T follicular helper cell (primary cell): ENCODE measurements around the gene EEF1AKMT1.
"Not testable (repeated sequence)": the region's sequence is repeated elsewhere in the genome, so short reads cannot be mapped to it uniquely, and the experiment has no call there.

Experiments
- DNase-seq: peaks from one replicate; pipeline ENCODE4 v3.0.0-alpha.2; 2020; ENCODE audit warnings: low read depth

The EEF1AKMT1 gene

DNA sequence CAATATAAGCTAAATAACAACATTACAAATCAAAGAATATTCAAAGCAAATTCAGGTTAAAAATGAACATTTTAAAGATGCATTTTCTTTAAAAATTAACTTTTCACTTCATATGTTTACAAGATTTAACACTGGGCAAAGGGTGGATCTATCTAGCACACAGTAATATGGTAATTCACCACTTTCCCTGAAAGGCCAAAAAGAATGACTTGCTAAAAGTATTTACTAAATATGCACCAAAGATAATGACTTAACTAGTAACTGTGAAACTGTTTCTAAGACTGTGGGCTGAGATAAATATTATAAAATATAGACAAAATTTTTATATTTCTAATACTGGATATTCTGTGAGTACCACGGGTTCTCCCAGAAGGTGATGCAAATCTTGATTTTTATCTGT, 4.5 kb upstream of the EEF1AKMT1 start:
- no peak for DNase-seq

DNA sequence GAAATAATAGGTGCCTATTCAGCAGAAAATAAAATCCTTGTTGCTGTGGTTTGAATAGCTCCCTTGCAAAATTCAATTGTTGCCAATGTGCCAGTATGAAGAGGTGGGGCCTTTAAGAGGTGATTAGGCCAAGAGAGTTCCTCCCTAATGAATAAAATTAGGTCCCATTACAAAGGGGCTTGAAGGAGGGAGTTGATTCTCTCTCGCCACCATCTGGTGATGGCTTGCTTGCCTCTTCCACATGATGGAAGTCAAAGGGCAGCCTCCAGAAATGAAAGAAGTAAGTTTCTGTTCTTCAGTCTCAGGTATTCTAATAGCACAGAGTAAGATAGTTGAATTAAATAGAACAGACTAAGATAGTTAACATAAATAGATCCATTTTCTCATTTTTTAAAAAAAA, 3.0 kb upstream of the EEF1AKMT1 start:
- no peak for DNase-seq

DNA sequence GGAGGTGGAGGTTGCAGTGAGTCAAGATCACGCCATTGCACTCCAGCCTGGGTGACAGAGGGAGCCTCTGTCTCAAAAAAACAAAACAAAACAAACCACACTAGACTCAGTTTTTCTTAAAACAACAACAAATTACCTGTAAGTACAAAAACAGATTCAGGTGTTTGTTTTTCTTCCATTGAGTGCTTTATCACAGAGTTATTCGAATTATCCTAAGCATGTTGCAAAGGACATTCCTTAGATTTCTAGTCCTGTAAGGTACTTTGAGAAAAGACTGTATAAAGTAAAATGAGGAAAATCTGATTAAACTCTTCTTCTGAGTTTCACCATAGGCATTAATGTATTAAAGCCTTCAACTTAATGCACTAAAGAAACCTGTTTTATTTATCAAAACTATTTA, 2.2 kb upstream of the EEF1AKMT1 start:
- no peak for DNase-seq

DNA sequence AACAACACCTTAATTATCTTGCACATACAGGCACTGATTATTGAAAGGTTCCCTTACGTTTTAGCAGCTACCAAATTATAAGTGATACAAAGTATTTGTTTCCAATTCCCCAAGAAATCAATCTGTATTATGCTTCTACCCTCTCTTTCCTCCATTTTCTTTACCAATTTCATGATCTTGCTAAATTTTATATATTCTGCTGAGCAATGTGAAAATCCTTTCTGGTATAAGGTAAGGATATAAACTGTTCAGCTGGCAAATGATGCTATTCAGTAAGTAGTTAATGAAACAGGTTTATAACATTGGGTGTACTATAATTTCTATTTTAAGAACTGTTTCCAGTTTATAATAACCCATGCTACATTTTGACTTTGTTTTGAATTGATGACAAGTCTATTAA, 985 bp upstream of the EEF1AKMT1 start:
- DNase-seq = no peak

DNA sequence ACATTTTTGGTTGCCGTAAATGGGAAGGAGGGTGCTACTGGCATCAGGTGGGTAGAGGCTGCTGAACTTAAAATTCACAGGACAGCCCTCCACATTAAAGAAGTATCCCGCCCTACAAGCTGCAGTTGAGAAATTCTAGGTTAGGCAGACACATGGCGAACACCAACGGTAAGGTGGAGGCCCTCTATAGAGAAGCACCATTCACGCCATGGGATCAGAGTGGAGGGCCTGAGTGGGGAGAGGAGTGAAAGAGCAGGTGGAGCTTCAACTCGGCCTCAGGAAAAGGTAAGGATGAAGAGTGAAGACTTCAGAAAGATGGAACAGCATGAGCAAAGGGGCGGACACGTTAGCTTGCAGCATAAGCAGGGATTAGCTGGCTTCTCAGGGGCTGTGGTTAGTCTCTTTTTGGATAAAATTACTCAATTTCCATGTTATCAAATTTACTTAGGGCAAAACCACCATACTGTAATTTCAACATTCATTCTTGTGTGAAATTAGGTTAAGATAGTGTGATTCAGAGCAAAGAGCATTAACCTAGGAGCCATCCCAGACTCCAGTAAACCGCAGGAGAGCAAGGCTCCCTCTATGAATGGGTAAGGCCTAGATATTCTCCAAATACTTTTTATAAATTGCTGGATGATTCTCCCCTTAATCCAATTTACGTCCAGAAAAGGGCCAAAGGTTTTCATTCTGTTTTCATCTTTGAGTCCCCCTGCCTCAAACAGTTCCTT, 1.2 kb downstream of the EEF1AKMT1 start:
- no peak for DNase-seq

DNA sequence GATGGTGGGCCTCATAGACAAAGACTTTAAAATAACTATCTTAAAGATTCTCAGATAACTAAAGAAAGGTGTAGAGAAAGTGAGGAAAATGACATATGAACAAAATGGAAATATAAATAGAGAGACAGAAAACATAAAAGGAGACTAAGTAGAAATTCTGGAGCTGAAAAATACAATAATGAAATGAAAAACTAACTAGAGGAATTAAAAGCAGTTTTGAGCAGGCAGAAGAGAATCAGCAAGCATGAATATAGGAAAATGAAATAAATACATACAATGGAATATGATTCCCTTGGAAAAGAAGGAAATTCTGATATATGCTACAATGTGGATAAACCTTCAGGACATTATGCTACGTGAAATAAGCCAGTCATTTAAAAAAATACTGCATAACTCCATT, 3.9 kb downstream of the EEF1AKMT1 start:
- no peak for DNase-seq

DNA sequence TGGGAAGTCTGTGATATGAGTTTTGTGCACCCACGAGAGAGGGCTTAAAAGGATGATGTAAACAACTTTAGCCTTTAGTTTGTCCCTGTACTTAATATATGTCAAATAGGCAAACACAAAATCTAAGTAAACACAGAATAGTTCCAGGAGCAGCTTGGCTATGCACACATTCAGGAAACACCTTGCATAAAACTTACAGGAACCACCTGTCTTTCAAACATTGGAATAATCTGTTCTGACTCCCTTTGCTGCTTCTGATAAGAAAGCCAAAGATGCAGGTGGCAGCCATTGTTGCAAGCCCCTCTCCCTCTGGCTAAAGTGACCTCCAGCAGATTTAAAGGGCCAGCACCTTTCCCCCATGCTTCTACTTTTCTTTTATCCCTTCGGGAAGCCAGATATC, 4.7 kb downstream of the EEF1AKMT1 start:
- no peak for DNase-seq

DNA sequence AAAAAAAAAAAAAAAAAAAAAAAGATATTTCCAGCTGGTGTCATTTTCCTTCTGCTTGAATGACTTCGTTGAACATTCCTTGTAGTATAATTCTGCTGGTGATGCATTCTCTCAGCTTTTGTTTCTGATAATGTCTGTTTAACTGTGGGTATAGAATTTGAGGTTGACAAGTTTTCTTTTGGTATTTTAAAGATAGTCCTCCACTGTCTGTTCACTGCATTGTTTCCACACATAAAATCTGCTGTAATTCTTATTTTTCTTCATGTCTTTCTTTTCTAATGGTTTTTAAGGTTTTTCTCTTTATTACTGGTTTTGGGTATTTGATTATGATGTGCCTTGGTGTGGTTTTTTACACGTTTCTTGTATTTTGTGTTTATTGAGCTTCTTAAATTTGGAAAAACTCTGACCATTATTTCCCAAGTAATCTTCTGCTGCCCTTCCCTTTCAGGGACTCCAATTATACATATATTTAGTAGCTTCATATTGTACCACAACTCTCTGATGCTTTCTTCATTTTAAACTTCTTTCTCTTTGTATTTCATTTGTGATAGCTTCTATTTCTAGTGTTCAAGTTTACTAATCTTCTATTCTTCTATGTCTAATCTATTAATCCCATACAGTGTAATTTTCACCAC, 6.3 kb downstream of the EEF1AKMT1 start:
- DNase-seq = no peak

DNA sequence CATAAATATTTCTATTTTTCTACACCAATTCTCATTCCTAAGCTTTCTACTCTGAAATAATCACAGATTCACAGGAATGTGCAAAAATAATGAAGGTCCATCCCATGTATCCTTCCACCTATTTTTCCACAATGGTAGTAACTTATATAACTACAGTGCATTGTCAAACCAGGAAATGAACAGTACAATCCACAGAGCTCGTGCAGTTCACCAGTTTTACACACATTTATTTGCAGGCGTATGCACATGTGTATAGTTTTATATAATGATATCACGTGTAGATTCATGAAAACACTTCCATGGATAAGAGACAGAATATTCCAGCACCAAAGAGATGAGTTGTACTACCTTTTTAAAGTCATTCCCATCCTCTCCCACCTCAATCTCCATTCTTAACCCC, 12.9 kb downstream of the EEF1AKMT1 start:
- DNase-seq = no peak

DNA sequence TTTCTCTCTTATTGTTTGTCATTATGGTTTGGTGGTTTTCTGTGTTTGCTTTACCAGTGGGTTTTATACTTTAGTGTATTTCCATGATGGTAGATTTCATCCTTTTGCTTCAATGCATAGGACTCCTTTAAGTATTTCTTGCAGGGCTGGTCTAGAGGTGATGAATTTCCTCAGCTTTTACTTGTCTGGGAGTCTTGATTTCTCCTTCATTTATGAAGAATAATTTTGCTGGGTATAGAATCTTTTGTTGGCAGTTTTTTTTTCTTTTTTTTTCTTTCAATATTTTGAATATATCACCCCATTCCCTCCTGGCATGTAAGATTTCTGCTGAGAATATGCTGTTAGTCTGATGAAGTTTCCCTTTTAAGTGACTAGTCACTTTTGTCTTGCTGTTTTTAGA, 19.8 kb downstream of the EEF1AKMT1 start:
- DNase-seq = no peak

DNA sequence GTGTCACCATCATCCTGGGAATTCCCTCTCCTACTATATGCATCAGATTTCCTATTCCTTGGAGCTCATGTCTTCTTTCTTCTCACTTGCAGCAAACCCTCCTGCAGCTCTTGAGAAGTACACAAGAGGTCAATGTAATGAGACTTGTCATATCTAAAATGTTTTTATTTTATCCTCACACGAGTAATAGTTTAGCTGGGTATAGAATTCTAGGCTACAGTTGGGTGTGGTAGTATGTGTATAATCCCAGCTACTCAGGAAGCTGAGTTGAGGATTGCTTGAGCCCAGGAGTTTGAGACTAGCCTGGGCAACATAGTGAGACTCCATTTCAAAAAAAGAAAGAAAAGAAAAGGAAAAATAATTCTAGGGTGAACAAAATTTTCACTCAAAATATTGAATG, 24.4 kb downstream of the EEF1AKMT1 start:
- DNase-seq = no peak

DNA sequence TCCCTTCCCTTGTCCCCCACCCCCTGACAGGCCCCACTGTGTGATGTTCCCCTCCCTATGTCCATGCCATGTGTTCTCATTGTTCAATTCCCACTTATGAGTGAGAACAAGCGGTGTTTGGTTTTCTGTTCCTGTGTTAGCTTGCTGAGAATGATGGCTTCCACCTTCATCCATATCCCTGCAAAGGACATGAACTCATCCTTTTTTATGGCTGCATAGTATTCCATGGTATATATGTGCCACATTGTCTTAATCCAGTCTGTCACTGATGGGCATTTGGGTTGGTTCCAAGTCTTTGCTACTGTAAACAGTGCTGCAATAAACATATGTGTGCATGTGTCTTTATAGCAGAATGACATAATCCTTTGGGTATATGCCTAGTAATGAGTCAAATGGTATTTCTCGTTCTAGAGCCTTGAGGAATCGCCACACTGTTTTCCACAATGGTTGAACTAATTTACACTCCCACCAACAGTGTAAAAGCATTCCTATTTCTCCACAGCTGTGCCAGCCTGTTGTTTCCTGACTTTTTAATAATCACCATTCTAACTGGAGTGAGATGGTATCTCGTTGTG, 29.8 kb downstream of the EEF1AKMT1 start:
- DNase-seq = not testable (repeated sequence)

DNA sequence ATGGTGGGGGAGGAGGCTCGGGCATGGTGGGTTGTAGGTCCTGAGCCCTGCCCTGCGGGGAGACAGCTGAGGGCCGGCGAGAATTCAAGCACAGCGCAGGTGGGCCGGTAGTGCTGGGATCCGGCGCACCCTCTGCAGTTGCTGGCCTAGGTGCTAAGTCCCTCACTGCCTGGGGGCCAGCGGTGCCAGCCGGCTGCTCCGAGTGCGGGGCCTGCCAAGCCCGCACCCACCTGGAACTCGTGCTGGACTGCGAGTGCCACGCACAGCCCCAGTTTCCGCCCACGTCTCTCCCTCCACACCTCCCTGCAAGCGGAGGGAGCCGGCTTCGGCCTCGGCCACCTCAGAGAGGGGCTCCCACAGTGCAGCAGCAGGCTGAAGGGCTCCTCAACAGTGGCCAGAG, 33.7 kb downstream of the EEF1AKMT1 start:
- no peak for DNase-seq

DNA sequence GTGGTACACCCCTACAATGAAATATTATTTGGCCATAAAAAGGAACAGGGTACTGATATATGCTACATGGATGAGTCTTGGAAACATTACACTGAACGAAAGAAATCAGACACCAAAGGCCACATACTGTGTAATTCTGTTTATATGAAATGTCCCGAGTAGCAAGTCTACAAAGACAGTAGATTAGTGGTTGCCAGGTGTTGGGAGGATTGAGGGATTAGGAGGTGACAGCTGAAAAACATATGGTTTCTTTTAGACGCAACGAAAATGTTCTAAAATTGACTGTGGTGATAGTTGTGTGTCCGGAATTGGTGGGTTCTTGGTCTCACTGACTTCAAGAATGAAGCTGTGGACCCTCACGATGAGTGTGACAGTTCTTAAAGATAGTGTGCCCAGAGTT, 35.1 kb downstream of the EEF1AKMT1 start:
- DNase-seq = no peak

DNA sequence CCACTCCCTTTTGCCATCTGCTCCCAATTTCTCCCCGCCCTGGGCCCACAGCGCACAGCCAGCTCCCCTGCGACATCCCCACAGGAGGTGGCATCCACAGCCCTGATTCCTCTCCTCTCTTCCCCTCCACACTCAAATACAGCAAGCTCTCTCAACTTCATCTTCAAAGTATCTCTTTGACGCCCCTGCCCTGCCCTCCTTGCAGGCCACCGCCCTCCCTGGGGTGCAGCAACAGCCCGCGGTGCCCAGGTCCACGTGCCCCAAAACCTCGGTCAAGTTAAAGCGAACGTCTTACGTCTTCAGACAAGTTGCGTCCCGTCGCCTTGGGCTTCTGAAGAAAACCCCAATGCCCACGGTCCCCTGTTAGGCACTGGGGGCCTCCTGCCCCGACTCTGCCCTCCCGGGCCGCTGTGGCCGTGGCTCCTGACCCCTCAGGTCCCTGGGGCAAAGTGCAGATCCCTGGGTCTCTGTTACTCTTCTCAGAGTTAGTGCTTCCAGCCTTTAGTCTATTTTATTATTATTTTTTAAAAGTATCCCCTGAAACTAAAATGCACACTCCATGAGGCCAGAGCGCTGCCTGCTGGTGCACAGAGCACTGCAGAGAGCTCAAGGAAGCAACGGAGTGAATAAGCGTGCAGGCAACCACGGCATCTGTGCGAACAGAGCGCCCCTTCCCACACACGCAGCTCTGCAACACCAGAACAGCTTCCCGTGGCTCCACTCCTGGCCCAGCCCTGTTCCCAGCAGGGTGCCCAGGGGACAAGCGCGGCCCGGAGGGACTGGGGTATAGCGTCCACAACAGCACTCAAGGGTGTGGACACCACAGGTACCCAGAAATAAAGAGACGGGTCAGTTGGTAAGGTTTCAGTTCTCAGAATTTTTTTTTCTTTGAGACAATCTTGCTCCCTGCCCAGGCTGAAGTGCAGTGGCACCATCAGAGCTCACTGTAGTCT, 43.9 kb downstream of the EEF1AKMT1 start:
- no peak for DNase-seq

DNA sequence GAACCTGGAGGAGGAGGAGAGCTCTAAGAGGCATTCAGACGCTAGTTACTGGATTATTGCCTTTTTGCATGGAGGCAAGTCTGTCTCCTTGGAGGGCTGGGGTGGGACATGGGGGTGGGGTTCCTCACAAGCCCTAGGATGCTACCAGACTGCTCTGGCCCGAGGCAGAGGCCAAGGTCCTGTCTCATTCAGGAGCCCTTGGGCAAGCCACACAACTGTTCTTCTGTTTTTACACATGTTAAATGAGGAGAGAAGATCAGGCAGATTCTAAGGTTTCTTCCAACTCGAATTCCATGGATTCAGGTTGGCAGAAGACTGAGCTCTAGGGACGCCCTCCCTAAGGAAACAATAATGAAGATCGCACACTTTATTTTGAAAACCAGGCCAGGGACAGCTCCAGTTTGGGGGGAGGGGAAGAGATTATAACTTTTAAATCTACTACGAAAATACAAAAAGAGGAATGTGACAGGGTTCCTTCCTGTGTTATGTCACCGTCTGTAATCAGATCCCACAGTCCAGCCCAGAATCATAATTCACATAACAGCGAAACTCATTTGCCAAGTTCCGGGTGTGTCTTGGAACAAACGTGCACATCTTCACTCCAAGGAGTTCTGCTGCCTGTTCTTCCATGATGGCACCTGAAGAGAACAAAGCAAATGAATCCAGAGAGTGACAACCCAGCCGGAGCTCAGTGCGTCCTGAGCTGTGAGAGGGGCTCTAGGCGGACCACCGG, 45.0 kb downstream of the EEF1AKMT1 start:
- DNase-seq = no peak

DNA sequence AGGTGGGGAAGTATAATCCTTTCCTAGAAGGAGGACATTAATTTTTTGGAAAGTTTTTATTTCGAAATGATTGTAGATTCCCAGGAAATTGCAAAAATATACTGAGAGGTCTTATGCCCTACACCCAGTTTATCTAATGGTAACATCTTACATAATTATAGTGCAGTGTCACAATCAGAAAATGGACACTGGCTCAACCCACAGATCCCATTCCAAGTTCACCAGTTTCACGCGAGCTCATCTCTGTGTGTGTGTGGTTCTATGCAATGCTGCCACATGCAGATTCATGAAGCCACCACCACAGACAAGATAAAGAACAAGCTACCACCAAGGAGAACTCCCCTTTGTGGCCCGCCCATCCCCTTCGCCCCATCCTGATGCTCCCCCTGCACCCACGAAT, 45.9 kb downstream of the EEF1AKMT1 start:
- DNase-seq = no peak

DNA sequence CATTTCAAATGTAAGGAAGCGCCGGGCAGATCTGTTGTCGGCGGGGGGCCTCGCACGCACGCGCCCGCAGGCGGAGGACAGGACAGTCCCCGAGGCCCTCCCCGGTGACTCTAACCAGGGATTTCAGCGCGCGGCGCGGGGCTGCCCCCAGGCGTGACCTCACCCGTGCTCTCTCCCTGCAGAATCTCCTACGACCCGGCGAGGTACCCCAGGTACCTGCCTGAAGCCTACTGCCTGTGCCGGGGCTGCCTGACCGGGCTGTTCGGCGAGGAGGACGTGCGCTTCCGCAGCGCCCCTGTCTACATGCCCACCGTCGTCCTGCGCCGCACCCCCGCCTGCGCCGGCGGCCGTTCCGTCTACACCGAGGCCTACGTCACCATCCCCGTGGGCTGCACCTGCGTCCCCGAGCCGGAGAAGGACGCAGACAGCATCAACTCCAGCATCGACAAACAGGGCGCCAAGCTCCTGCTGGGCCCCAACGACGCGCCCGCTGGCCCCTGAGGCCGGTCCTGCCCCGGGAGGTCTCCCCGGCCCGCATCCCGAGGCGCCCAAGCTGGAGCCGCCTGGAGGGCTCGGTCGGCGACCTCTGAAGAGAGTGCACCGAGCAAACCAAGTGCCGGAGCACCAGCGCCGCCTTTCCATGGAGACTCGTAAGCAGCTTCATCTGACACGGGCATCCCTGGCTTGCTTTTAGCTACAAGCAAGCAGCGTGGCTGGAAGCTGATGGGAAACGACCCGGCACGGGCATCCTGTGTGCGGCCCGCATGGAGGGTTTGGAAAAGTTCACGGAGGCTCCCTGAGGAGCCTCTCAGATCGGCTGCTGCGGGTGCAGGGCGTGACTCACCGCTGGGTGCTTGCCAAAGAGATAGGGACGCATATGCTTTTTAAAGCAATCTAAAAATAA, 52.1 kb downstream of the EEF1AKMT1 start:
- no peak for DNase-seq

DNA sequence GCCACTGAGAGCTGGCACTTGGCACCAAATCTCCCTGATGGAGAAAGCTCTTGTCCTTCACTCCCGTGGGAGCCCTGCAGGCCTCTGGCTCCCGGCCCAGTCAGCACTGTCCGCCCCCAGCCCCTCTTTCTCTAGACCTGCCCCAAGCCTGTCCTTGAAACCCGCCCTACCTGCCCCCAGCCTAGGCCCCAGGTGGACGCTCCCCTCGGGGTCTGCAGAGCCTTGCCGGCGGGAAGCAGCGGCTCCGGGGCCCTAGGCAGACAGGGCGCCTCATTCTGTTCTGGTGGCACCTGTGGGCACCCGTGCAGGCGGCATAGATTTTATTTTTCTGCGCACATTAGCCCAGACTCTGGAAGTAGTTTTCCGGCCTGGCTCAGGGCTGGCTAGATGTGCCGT, 52.7 kb downstream of the EEF1AKMT1 start:
- DNase-seq = no peak

DNA sequence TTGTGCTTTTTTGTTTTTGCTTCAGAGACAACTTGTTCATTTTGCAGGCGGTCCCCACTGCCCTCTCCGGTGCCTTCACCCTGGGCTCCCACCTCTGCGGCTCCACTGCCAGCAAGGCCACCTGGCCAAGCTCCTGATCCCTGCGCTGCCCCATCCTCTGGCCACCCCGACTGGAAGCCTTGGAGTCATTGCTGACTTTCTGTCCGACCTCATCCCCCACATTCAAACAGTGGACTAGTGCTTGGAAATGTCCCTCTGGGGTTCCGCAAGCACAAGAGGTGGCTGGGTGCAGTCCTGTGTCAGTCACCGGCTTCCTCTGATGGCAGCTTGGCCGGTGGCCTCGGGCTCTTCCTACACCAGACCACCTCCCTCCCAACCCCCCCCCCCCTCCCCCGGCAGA, 53.3 kb downstream of the EEF1AKMT1 start:
- DNase-seq = no peak

DNA sequence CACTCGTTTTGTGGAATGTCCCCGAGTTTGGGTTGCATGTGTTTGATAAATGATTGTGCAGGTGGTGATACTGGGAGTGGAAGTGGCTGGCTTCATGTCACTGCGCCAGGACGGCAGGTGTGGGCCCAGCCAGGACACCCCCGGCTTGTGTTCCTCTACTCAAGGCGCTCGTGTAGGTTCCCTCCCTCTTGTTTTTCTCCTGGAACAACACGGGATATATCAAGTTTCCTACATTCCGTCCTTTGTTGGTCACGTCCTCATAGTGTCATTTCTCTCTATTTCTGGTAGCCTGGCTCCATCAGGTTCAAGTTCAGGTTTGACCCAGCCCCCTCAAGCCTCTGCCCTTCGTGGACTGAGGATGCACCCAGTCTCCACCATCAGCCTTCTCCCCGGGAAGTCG, 54.0 kb downstream of the EEF1AKMT1 start:
- no peak for DNase-seq
